SJSA1 (cell line): ENCODE results near the gene ISX. TPM values are rescaled to one million over a fixed set of nuclear protein-coding genes. Genes with fewer than 3 reads are reported as not detected.

Source experiments
- DNase-seq, 2 experiments: peaks; one replicate each; pipeline ENCODE4 v3.0.0-alpha.2; 2015 to 2020; ENCODE audit warnings: low spot score in 2 of 2, low read depth in 1 of 2
- H3K27ac ChIP-seq: fragments of 250-450 bp; sonication (Bioruptor Pico); 2 replicates; pipeline ENCODE4 v1.5.1; 2020; ENCODE audit warnings: mild to moderate bottlenecking, moderate library complexity
- H3K27me3 ChIP-seq: fragments of 250-450 bp; sonication (Bioruptor Pico); replicated peaks from 2 replicates; pipeline ENCODE4 v1.5.1; 2020; ENCODE audit warnings: mild to moderate bottlenecking, moderate library complexity
- H3K36me3 ChIP-seq: fragments of 250-450 bp; sonication (Bioruptor Pico); 2 replicates; pipeline ENCODE4 v1.5.1; 2020; ENCODE audit warnings: mild to moderate bottlenecking
- H3K4me1 ChIP-seq: fragments of 250-450 bp; sonication (Bioruptor Pico); replicated peaks from 2 replicates; pipeline ENCODE4 v1.6.1; 2021; ENCODE audit warnings: mild to moderate bottlenecking
- H3K4me3 ChIP-seq: fragments of 250-450 bp; sonication (Bioruptor Pico); 2 replicates; pipeline ENCODE4 v1.5.1; 2020; ENCODE audit warnings: mild to moderate bottlenecking
- H3K9me3 ChIP-seq: fragments of 250-450 bp; sonication (Bioruptor Pico); replicated peaks from 2 replicates; pipeline ENCODE4 v1.5.1; 2020; ENCODE audit warnings: mild to moderate bottlenecking
- total RNA-seq: library from RNA; depleted of rRNA; stranded (reverse); fragments of >200 nt; shearing (Covaris generic); gene quantifications from 2 replicates; pipeline ENCODE4 v1.2.3, GENCODE V29; 2014; rRNA removed

Gene ISX
- total RNA-seq, 1 experiment from 2014 or later: not detected

- H3K4me3 ChIP-seq: no peak overlapping the region
Measured at GRCh38 chr22:35132568-35132967, 66.6 kb downstream of the ISX start.

GRCh38 chr22:35133702-35134380, 67.9 kb downstream of the ISX start:
- no peak overlapping the region for H3K4me3 ChIP-seq
- peaks cover 13% of the 10 kb centered on the region; the same call in 1 of the 2 replicates for H3K27me3 ChIP-seq
- H3K36me3 ChIP-seq: no peaks in the 10 kb centered on the region
- no peak for DNase-seq
- no peaks in the 10 kb centered on the region for H3K4me1 ChIP-seq
- H3K27ac ChIP-seq: no peak overlapping the region
- no peaks in the 10 kb centered on the region for H3K9me3 ChIP-seq

More at GRCh38 chr22:35132568-35132967, 66.6 kb downstream of the ISX start:
- DNase-seq: no peak
- peaks cover 13% of the 10 kb centered on the region; the same call in 1 of the 2 replicates for H3K27me3 ChIP-seq
- no peak overlapping the region for H3K27ac ChIP-seq
- no peaks in the 10 kb centered on the region for H3K36me3 ChIP-seq
- no peaks in the 10 kb centered on the region for H3K9me3 ChIP-seq
- no peaks in the 10 kb centered on the region for H3K4me1 ChIP-seq

- H3K36me3 ChIP-seq: no peaks in the 10 kb centered on the region
- peaks cover 13% of the 10 kb centered on the region; the same call in 1 of the 2 replicates for H3K27me3 ChIP-seq
- no peak overlapping the region for H3K4me3 ChIP-seq
- no peak for DNase-seq
- H3K9me3 ChIP-seq: no peaks in the 10 kb centered on the region
- H3K4me1 ChIP-seq: no peaks in the 10 kb centered on the region
- H3K27ac ChIP-seq: no peak overlapping the region
Measured at GRCh38 chr22:35134637-35135036, 68.7 kb downstream of the ISX start.

- Histone ChIP-seq H3K27ac (no peak overlapping the region), H3K36me3 (no peaks in the 10 kb centered on the region)
- no peak for DNase-seq
Measured at GRCh38 chr22:35135165-35135564, 69.2 kb downstream of the ISX start.

More at GRCh38 chr22:35135165-35135564, 69.2 kb downstream of the ISX start:
- Histone ChIP-seq H3K9me3 (no peaks in the 10 kb centered on the region), H3K27me3 (peaks cover 10% of the 10 kb centered on the region; the same call in 1 of the 2 replicates), H3K4me1 (no peaks in the 10 kb centered on the region), H3K4me3 (no peak overlapping the region)

Other genes with a start within 250 kb of the ISX start
- gene HMGXB4, start 191.3 kb downstream of the ISX start, total RNA-seq: 9.5 and 24.2 TPM in 2 replicates
- 14.9 and 16.9 TPM in 2 replicates for gene TOM1, start 233.7 kb downstream of the ISX start, total RNA-seq